HepG2 (cell line): Measurements from ENCODE around the gene IL1RAP. TPM values are rescaled to one million over a fixed set of nuclear protein-coding genes. Genes with fewer than 3 reads are reported as not detected.
A peak's percentile ranks its signal among the peaks of the same experiment; 100 is the strongest.

Experiments used
- AHR ChIP-seq: IDR thresholded peaks from 2 replicates; pipeline ENCODE4 v1.6.1; 2018; ENCODE audit warnings: missing genetic modification reagents, missing compliant biosample characterization
- AKAP8 ChIP-seq: sonication (generic); formaldehyde crosslinking; IDR thresholded peaks from 2 replicates; pipeline ENCODE4 v1.5.1; 2020; ENCODE audit warnings: mild to moderate bottlenecking, missing genetic modification reagents
- BRCA1 ChIP-seq: sonication (generic); formaldehyde crosslinking; IDR thresholded peaks from 2 replicates; pipeline ENCODE4 v1.4.0; 2020; ENCODE audit warnings: missing genetic modification reagents
- CHCHD3 ChIP-seq: sonication (generic); formaldehyde crosslinking; IDR thresholded peaks from 2 replicates; pipeline ENCODE4 v1.8.0; 2022; ENCODE audit warnings: mild to moderate bottlenecking, missing genetic modification reagents, moderate library complexity
- DMAP1 ChIP-seq: IDR thresholded peaks from 2 replicates; pipeline ENCODE4 v1.6.1; 2016
- DNMT3B ChIP-seq: conservative IDR thresholded peaks from 2 replicates; pipeline ENCODE4 v1.6.1; 2016; ENCODE audit warnings: missing biosample characterization, control low read depth
- FOXO1 ChIP-seq: sonication (generic); formaldehyde crosslinking; IDR thresholded peaks from 2 replicates; pipeline ENCODE4 v1.4.0; 2020; ENCODE audit warnings: missing genetic modification reagents
- GFI1 ChIP-seq: sonication (generic); formaldehyde crosslinking; IDR thresholded peaks from 2 replicates; pipeline ENCODE4 v1.5.0; 2020; ENCODE audit warnings: missing genetic modification reagents, mild to moderate bottlenecking, borderline replicate concordance
- GTF2F1 ChIP-seq: fragments of 150-350 bp; IDR thresholded peaks from 2 replicates; pipeline ENCODE4 v1.6.1; 2014; ENCODE audit warnings: low read length
- HNRNPUL1 ChIP-seq: fragments of 200-400 bp; formaldehyde crosslinking; IDR thresholded peaks from 2 replicates; pipeline ENCODE4 v1.6.1; 2017; ENCODE audit warnings: low read depth, mild to moderate bottlenecking, low read length, moderate library complexity
- ISL2 ChIP-seq: sonication (generic); formaldehyde crosslinking; IDR thresholded peaks from 2 replicates; pipeline ENCODE4 v1.5.0; 2020; ENCODE audit warnings: missing genetic modification reagents
- KLF16 ChIP-seq, 2 experiments: sonication (generic) in 1 of 2; formaldehyde crosslinking in 1 of 2; IDR thresholded peaks; 2 replicates each; pipeline versions ENCODE4 v1.6.1 to v1.8.0; 2016 to 2023; ENCODE audit warnings: missing genetic modification reagents in 2 of 2, missing compliant biosample characterization in 1 of 2
- KLF6 ChIP-seq: IDR thresholded peaks from 2 replicates; pipeline ENCODE4 v1.8.0; 2016; ENCODE audit warnings: missing biosample characterization, missing genetic modification reagents
- LCORL ChIP-seq, 2 experiments: fragments of 450-650 bp in 1 of 2; sonication (generic) in 1 of 2; formaldehyde crosslinking in 1 of 2; IDR thresholded peaks; 2 replicates each; pipeline versions ENCODE4 v1.5.0 to v1.6.1; 2017 to 2020; ENCODE audit warnings: antibody characterized with exemption in 1 of 2, missing genetic modification reagents in 1 of 2
- MEF2D ChIP-seq: sonication (generic); formaldehyde crosslinking; IDR thresholded peaks from 2 replicates; pipeline ENCODE4 v1.5.1; 2020; ENCODE audit warnings: mild to moderate bottlenecking, missing genetic modification reagents
- MTA3 ChIP-seq: sonication (generic); formaldehyde crosslinking; IDR thresholded peaks from 2 replicates; pipeline ENCODE4 v1.4.0; 2020; ENCODE audit warnings: missing genetic modification reagents
- NKX3-1 ChIP-seq: sonication (generic); formaldehyde crosslinking; IDR thresholded peaks from 2 replicates; pipeline ENCODE4 v1.5.0; 2020; ENCODE audit warnings: missing genetic modification reagents
- NONO ChIP-seq, 2 experiments: fragments of 450-650 bp in 1 of 2; sonication (generic) in 1 of 2; formaldehyde crosslinking in 1 of 2; IDR thresholded peaks in 1 of 2; conservative IDR thresholded peaks in 1 of 2; 2 replicates each; pipeline versions ENCODE4 v1.6.1 to v1.8.0; 2017 to 2022; ENCODE audit warnings: mild to moderate bottlenecking in 1 of 2, missing genetic modification reagents in 1 of 2, moderate library complexity in 1 of 2
- PPARG ChIP-seq: conservative IDR thresholded peaks from 2 replicates; pipeline ENCODE4 v1.6.1; 2016; ENCODE audit warnings: missing biosample characterization, missing genetic modification reagents
- SIN3A ChIP-seq: IDR thresholded peaks from 2 replicates; pipeline ENCODE4 v1.6.1; 2011; ENCODE audit warnings: low read depth, mild to moderate bottlenecking, control low read depth, low read length, borderline replicate concordance
- WIZ ChIP-seq: sonication (generic); formaldehyde crosslinking; IDR thresholded peaks from 2 replicates; pipeline ENCODE4 v1.5.1; 2020; ENCODE audit warnings: mild to moderate bottlenecking, missing genetic modification reagents
- ZFP90 ChIP-seq: sonication (generic); formaldehyde crosslinking; IDR thresholded peaks from 2 replicates; pipeline ENCODE4 v1.8.0; 2022; ENCODE audit warnings: missing genetic modification reagents, mild to moderate bottlenecking, inconsistent platforms, borderline replicate concordance
- ZNF337 ChIP-seq: sonication (generic); formaldehyde crosslinking; IDR thresholded peaks from 2 replicates; pipeline ENCODE4 v1.5.1; 2020; ENCODE audit warnings: missing genetic modification reagents, low read depth, mild to moderate bottlenecking, borderline replicate concordance
- ZNF33A ChIP-seq: sonication (generic); formaldehyde crosslinking; IDR thresholded peaks from 2 replicates; pipeline ENCODE4 v1.5.1; 2020; ENCODE audit warnings: missing genetic modification reagents, mild to moderate bottlenecking, moderate library complexity, borderline replicate concordance
- ZNF34 ChIP-seq: sonication (generic); formaldehyde crosslinking; IDR thresholded peaks from 2 replicates; pipeline ENCODE4 v1.4.0; 2020; ENCODE audit warnings: mild to moderate bottlenecking, missing genetic modification reagents, borderline replicate concordance
- ZNF543 ChIP-seq: sonication (generic); formaldehyde crosslinking; IDR thresholded peaks from 2 replicates; pipeline ENCODE4 v1.4.0; 2020; ENCODE audit warnings: mild to moderate bottlenecking, missing genetic modification reagents
- ZNF768 ChIP-seq: sonication (generic); formaldehyde crosslinking; IDR thresholded peaks from 2 replicates; pipeline ENCODE4 v1.4.0; 2020; ENCODE audit warnings: missing genetic modification reagents
- polyA plus RNA-seq, 8 experiments: library from polyadenylated mRNA; depleted of rRNA in 3 of 8; stranded (reverse) in 7 of 8; unstranded in 1 of 8; fragments of >200 nt; fragmentation: Illumina TruSeq in 4 of 8; extraction: Trizol in 4 of 8; gene quantifications; 2 replicates each; pipeline versions ENCODE4 v1.2.1 to v1.2.3, GENCODE V29; 2011 to 2016; ENCODE audit warnings: low read depth in 4 of 8, missing spikeins in 1 of 8, mixed read lengths in 1 of 8; ENCODE audit not compliant: insufficient read depth in 1 of 8
- total RNA-seq, 5 experiments: library from RNA; depleted of rRNA; stranded (reverse); fragments of >200 nt; fragmentation: Illumina TruSeq; extraction: Trizol; gene quantifications; 2 replicates each; pipeline ENCODE4 v1.2.3, GENCODE V29; 2016; ENCODE audit warnings: low read depth in 1 of 5
- TF ChIP-seq, protein P1 (sequence below): sonication (generic); formaldehyde crosslinking; IDR thresholded peaks from 2 replicates; pipeline ENCODE4 v1.5.0; 2020; ENCODE audit warnings: mild to moderate bottlenecking, missing genetic modification reagents
- TF ChIP-seq, protein P2 (sequence below): sonication (generic); formaldehyde crosslinking; conservative IDR thresholded peaks from 2 replicates; pipeline ENCODE4 v1.8.0; 2022; ENCODE audit warnings: mild to moderate bottlenecking, moderate library complexity, missing genetic modification reagents

IL1RAP gene
- total and polyA plus RNA-seq, 2 of the 13 experiments (the other 11 are each of a cell fraction or from before 2014, with no cell fraction given): 18.3 to 54.9 TPM

GRCh38 chr3:190548031-190548656 lies 34.3 kb downstream of the IL1RAP start (continued):
- TF ChIP-seq, protein P1, sequence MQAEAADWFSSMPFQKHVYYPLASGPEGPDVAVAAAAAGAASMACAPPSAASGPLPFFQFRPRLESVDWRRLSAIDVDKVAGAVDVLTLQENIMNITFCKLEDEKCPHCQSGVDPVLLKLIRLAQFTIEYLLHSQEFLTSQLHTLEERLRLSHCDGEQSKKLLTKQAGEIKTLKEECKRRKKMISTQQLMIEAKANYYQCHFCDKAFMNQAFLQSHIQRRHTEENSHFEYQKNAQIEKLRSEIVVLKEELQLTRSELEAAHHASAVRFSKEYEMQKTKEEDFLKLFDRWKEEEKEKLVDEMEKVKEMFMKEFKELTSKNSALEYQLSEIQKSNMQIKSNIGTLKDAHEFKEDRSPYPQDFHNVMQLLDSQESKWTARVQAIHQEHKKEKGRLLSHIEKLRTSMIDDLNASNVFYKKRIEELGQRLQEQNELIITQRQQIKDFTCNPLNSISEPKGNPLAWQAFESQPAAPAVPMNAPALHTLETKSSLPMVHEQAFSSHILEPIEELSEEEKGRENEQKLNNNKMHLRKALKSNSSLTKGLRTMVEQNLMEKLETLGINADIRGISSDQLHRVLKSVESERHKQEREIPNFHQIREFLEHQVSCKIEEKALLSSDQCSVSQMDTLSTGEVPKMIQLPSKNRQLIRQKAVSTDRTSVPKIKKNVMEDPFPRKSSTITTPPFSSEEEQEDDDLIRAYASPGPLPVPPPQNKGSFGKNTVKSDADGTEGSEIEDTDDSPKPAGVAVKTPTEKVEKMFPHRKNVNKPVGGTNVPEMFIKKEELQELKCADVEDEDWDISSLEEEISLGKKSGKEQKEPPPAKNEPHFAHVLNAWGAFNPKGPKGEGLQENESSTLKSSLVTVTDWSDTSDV (CRISPR knock-in tag): no peak
- TF ChIP-seq DNMT3B (no peak), ZNF543 (no peak), GTF2F1 (no peak), SIN3A (no peak), ZNF337 (CRISPR knock-in tag) (no peak), KLF6 (CRISPR knock-in tag) (0 out of 2 replicates have a peak, but pooled peaks have one; percentile 25), ZNF34 (CRISPR knock-in tag) (no peak), ZNF768 (no peak; the same call in 1 of the 2 replicates), LCORL (IDR thresholded peaks at IDR 0.05) (peak; percentile 68), LCORL (CRISPR knock-in tag; IDR thresholded peaks at IDR 0.05) (peak; percentile 51; the same call in 1 of the 2 replicates), AHR (no peak), PPARG (CRISPR knock-in tag) (peak; percentile 99), DMAP1 (CRISPR knock-in tag) (0 out of 2 replicates have a peak, but pooled peaks have one; percentile 65), ZFP90 (CRISPR knock-in tag) (no peak), GFI1 (peak; percentile 83), MTA3 (no peak), CHCHD3 (CRISPR knock-in tag) (no peak), HNRNPUL1 (no peak), NONO (IDR thresholded peaks at IDR 0.05) (no peak), NONO (CRISPR knock-in tag; conservative IDR thresholded peaks at IDR 0.05) (peak; percentile 45; the same call in 1 of the 2 replicates), BRCA1 (no peak), AKAP8 (no peak), FOXO1 (CRISPR knock-in tag) (peak; percentile 92), KLF16 (CRISPR knock-in tag; IDR thresholded peaks at IDR 0.05) (peak in 1 of 2 experiments; percentile 91; a peak in 2 of 4 replicates), ISL2 (CRISPR knock-in tag) (peak; percentile 97), MEF2D (CRISPR knock-in tag) (peak; percentile 92), NKX3-1 (CRISPR knock-in tag) (peak; percentile 48; the same call in 1 of the 2 replicates), ZNF33A (CRISPR knock-in tag) (0 out of 2 replicates have a peak, but pooled peaks have one; percentile 37), WIZ (no peak)
- TF ChIP-seq, protein P2, sequence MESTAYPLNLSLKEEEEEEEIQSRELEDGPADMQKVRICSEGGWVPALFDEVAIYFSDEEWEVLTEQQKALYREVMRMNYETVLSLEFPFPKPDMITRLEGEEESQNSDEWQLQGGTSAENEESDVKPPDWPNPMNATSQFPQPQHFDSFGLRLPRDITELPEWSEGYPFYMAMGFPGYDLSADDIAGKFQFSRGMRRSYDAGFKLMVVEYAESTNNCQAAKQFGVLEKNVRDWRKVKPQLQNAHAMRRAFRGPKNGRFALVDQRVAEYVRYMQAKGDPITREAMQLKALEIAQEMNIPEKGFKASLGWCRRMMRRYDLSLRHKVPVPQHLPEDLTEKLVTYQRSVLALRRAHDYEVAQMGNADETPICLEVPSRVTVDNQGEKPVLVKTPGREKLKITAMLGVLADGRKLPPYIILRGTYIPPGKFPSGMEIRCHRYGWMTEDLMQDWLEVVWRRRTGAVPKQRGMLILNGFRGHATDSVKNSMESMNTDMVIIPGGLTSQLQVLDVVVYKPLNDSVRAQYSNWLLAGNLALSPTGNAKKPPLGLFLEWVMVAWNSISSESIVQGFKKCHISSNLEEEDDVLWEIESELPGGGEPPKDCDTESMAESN (CRISPR knock-in tag): no peak
